SK-N-DZ (cell line): ENCODE measurements around the gene MTHFD1.

Experiments used
- DNase-seq: peaks from one replicate; pipeline ENCODE4 v3.0.0-alpha.2; 2015; ENCODE audit warnings: low spot score

Gene MTHFD1

GRCh38 chr14:64444984-64445845, 57.1 kb downstream of the MTHFD1 start:
- DNase-seq = peak; percentile 96

- DNase-seq = no peak
Measured at GRCh38 chr14:64447876-64448670, 59.9 kb downstream of the MTHFD1 start.

GRCh38 chr14:64450255-64450654, 62.1 kb downstream of the MTHFD1 start:
- no peak for DNase-seq

GRCh38 chr14:64454671-64455070, 66.5 kb downstream of the MTHFD1 start:
- DNase-seq = no peak

GRCh38 chr14:64459405-64460136, 71.4 kb downstream of the MTHFD1 start:
- no peak for DNase-seq

- no peak for DNase-seq
Measured at GRCh38 chr14:64461221-64461620, 73.1 kb downstream of the MTHFD1 start.

- DNase-seq = no peak
Measured at GRCh38 chr14:64463195-64463594, 75.0 kb downstream of the MTHFD1 start.

GRCh38 chr14:64463873-64464272, 75.7 kb downstream of the MTHFD1 start:
- no peak for DNase-seq

GRCh38 chr14:64464651-64465050, 76.5 kb downstream of the MTHFD1 start:
- no peak for DNase-seq

GRCh38 chr14:64465191-64465822, 77.2 kb downstream of the MTHFD1 start, which contains the start of gene AKAP5:
TSS of gene AKAP5 (plus strand) at chr14:64465499. CDS start at chr14:64468395, 2,896 bp downstream.
- DNase-seq = peak; percentile 69

GRCh38 chr14:64465831-64466554, 77.8 kb downstream of the MTHFD1 start:
- DNase-seq = peak; percentile 60

- DNase-seq = no peak
Measured at GRCh38 chr14:64467101-64467500, 78.9 kb downstream of the MTHFD1 start.

GRCh38 chr14:64467566-64467965, 79.4 kb downstream of the MTHFD1 start:
- DNase-seq = no peak

GRCh38 chr14:64468451-64468850, 80.3 kb downstream of the MTHFD1 start:
- no peak for DNase-seq

GRCh38 chr14:64474041-64474440, 85.9 kb downstream of the MTHFD1 start:
- no peak for DNase-seq

- no peak for DNase-seq
Measured at GRCh38 chr14:64474698-64475097, 86.5 kb downstream of the MTHFD1 start.

GRCh38 chr14:64475585-64476273, 87.6 kb downstream of the MTHFD1 start:
- no peak for DNase-seq

- DNase-seq = no peak
Measured at GRCh38 chr14:64476438-64476837, 88.3 kb downstream of the MTHFD1 start.

GRCh38 chr14:64478634-64479250, 90.6 kb downstream of the MTHFD1 start:
- DNase-seq = peak; percentile 9
